ACHN (cell line): ENCODE results near the gene SLC25A42.

Source experiments
- DNase-seq: peaks from one replicate; pipeline ENCODE4 v3.0.0-alpha.2; 2015
- in situ Hi-C: cut with HindIII; loops from 2 replicates; pipeline ENCODE4 v1.10.0; 2017; ENCODE audit warnings: low sequenced_read_pairs, low pct_ligation_motif_present, low pct_unique_long_range_greater_than_20kb

The SLC25A42 gene

DNA sequence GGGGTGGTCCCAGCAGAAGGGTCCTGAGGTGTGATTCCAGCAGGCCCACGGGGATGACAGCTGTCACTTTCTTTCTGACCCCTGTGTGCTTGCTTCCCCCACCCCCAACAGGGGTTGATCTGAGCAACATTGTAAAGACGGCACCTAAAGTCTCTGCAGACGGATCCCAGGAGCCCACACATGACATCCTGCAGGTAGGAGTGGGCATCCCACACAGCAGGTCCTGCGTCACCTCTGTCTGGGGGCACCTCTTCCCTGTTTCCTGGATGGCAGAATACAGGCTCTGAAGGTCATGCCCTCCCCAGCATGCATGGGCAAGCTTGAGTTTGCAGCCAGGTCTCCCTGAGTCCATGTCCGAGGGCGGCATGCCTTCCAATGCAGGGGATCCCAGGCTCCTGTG lies 19.9 kb upstream of the SLC25A42 start:
- in situ Hi-C loops: no loop called here
- DNase-seq: no peak

GRCh38 chr19:19049406-19049805 lies 14.4 kb upstream of the SLC25A42 start:
- in situ Hi-C loops: no loop called here
- DNase-seq: no peak

DNA sequence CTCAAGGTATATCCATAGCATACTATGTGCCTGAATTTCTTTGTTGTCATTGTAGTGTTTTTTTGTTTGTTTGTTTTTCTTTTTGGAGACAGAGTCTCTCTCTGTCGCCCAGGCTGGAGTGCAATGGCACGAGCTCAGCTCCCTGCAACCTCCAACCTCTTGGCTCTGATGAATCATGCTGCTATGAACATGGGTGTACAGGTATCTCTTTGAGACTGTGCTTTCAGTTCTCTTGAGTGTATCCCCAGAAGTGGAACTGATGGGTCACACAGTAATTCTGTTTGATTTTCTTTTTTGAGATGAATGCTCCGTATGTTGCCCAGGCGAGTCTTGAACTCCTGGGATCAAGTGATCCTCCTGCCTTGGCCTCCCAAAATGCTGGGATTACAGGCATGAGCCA lies 13.7 kb upstream of the SLC25A42 start:
- DNase-seq: no peak
- in situ Hi-C loops: no loop called here

DNA sequence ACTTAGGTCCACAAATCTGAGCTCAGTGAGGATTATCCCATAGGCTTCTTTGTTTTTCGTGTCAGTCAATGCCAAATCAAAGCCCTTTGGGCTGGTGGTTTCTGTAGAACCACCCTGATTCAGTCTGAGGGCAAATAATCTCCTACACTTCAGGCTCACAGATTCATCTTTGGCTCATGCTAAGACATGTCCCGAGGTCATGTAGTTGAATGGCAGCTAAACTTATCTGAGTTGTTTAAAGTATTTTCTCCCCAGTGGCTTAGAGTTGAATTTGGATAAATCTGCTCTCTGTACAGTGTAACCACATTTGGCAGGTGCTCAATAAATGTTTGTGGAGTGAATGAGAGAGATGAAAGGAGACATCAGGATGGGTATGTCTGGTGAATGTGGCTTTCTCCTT lies 13.1 kb upstream of the SLC25A42 start:
- DNase-seq: no peak
- in situ Hi-C loops: no loop called here

DNA sequence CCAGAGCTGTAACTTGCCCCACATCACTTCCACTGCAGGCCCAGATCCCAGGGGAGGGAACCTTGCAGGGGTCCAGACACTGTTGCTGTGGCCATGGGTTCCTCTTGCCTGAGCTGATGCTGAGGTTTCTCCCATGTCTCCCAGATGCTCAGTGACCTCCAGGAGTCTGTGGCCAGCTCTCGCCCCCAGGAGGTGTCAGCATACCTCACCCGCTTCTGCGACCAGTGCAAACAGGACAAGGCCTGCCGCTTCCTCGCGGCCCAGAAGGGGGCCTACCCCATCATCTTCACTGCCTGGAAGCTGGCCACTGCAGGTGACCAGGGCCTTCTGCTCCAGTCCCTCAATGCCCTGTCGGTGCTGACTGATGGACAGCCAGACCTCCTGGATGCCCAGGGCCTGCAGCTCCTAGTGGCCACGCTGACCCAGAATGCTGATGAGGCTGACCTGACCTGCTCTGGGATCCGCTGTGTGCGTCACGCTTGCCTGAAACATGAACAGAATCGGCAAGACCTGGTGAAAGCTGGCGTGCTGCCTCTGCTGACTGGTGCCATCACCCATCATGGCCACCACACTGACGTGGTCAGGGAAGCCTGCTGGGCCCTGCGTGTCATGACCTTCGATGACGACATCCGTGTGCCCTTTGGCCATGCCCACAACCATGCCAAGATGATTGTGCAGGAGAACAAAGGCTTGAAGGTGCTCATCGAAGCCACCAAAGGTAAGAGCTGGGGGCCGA lies 12.1 kb upstream of the SLC25A42 start:
- in situ Hi-C loops: no loop called here

DNA sequence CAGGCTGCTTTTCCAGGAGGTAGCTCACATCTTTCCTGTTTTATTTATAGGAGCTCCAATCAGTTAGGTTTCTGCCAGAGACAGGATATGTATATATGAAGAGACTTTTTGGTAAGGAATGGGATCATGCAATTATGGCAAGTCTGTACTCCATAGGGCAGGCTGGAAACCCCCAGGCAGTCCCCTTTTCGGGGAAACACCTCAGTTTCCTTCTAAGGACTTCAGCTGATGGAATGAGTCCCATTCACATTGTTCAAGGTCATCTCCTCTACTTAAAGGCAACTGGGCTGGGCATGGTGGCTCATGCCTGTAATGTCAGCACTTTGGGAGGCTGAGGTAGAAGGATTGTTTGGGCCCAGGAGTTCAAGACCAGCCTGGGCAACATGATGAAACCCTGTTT lies 10.9 kb upstream of the SLC25A42 start:
- no peak for DNase-seq
- in situ Hi-C loops: no loop called here

More for the DNA sequence above, 12.1 kb upstream of the SLC25A42 start:
- no peak for DNase-seq

DNA sequence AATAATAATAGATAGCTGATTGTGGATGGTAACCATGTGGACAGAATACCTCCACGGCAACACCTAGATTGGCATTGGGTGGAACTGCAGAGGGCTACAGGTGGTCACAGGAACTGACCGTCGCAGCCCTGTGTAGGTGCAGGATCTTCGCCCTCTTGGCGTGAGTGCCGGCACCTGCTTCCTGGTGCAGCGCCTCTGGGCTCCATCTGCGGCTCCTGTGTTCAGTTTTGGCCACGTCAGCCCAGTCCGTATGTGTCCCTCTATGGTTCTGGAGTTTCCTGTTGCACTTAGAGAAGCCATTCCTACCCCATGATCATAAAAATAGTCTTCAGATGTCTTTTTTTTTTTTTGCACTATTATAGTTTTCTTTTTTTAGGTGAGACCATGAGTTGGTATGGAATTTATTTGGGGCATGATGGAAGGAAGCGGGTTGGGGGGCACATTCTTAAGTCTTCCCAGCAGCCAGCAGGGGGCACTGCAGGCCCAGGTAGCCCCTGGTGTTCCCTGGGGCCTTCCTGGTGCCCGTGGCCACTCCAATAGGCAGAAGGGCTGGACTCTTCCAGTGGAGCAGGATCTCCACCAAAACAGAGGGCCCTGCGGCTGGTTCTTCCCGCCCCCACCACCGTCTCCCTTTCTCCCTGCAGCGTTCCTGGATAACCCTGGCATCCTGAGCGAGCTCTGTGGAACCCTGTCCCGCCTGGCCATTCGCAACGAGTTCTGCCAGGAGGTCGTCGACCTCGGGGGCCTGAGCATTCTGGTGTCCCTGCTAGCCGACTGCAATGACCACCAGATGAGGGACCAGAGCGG lies 10.1 kb upstream of the SLC25A42 start:
- DNase-seq: peak; percentile 57

GRCh38 chr19:19054315-19054938 lies 9.4 kb upstream of the SLC25A42 start:
- in situ Hi-C loops: no loop called here
- no peak for DNase-seq

More for the DNA sequence above, 10.1 kb upstream of the SLC25A42 start:
- in situ Hi-C loops: no loop called here

DNA sequence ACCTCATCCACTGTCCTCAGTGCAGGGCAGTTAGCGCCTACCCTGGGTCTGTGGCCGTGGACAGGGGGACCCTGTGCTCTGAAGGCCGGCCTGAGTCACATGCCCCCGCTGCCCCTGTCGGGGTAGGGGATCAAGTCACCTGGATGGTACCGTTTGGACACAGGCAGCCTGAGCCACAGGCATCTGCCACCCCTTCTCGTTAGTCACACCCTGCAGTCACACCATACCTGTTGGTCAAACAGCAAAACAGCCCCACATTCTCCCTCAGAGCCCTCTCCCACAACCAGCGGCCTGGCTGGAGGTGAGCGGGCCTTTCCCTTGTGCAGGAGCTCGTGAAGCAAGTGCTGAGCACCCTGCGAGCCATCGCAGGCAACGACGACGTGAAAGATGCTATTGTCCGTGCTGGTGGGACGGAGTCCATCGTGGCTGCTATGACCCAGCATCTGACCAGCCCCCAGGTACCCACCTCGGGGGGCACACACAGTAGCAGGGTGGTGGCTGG lies 8.8 kb upstream of the SLC25A42 start:
- in situ Hi-C loops: no loop called here
- no peak for DNase-seq

DNA sequence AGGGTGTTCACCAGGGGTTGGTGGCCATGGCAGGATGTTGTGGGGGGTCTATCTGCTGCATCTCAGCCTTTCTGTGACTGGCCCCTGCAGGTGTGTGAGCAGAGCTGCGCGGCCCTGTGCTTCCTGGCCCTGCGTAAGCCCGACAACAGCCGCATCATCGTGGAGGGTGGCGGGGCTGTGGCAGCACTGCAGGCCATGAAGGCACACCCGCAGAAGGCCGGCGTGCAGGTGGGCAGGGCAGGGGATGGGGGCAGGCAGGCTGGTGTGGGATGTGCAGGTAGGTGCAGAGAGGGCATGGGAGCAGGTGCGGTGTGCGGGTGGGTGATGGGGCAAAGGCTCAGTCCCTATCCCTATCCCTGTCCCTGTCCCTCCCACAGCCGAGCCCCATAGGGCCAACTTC lies 8.1 kb upstream of the SLC25A42 start:
- in situ Hi-C loops: no loop called here
- DNase-seq: no peak

GRCh38 chr19:19056636-19057275 lies 7.0 kb upstream of the SLC25A42 start:
- in situ Hi-C loops: no loop called here
- no peak for DNase-seq

DNA sequence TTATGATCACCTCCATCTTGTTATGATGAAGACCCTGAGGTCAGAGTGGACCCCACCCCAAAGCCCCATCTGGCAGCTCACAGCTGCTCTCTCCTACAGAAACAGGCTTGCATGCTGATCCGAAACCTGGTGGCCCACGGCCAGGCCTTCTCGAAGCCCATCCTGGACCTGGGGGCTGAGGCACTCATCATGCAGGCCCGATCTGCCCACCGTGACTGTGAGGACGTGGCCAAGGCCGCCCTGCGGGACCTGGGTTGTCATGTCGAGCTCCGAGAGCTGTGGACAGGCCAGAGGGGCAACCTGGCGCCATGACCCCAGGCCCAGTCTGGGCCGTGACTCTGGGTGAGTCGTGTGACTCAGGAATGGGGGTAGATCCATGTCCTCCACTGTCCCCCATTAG lies 6.5 kb upstream of the SLC25A42 start:
- in situ Hi-C loops: no loop called here
- no peak for DNase-seq

GRCh38 chr19:19057720-19058119 lies 6.1 kb upstream of the SLC25A42 start:
- in situ Hi-C loops: no loop called here
- DNase-seq: no peak

DNA sequence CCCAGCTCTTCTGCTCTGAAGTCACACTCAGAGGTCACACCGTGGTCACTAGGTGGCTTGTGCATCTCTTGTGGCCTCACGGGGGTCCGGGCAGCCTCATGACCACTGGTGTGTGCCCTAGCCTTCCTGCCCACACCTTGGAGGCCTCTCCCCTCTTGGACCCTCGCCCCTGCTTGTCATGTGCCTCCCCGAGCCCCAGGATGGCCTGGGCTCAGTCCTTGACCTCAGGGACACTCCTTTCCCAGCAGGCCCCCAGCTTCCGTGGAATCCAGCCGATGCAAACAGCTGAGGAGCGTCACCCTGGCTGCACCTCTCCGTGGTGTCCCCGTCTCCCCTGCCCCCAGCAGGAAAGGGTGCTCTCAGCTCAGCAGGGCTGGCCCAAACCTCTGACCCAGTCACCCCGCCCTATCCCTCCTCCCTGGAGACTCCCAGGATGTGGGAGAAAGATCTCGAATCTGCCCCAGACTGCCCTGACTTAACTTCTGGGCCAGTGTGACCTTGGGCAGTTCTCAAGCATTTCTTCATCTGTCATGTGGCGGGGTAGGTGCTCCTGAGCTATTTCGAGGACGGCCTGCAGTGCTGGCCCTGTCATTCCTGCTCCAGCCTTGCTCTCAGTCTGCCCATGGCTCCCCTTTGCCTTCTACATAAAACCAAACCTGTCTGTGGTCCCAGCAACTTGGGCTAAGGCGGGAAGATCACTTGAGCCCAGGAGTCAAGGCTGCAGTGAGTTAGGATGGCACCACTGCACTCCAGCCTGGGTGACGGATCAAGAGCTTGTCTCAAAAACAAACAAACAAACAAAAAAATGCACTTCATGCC lies 4.6 kb upstream of the SLC25A42 start:
- DNase-seq: no peak
- in situ Hi-C loops: no loop called here

DNA sequence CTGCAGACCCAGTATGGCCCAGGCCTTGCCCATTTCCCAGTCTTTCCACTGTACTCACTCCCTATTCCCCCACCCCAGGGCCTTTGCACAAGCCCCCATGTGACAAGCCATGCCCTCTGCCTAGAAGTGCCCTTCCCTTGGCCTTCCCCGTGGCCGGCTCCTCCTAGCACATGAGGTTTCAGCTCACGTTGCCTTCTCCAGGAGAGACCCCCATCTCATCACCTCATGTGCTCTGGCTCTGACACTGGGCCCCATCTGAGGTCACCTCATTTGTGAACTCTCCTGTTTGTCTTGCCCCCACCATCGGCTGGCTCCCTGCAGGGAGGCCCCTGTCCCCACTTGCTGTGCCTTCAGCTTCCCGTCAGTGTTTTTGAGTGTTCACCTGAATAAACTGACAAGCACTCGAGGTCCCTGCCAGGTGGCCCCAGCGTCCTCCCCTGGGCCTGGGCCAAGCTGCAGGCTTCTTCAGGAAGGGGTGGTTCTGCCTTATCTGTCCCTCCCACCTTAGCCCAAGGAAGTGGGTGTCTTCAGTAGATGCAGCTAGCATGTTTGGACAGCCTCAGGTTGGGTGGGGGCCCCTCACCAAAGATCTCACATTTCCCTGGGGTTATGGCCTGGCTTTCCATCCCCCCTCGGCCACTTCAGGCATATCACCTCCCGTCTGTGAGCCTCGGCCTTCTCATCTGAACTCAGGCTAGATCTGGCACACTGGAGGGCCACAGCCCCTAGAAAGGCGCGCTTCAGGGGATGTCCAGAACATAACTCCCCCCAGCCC lies 3.8 kb upstream of the SLC25A42 start:
- in situ Hi-C loops: no loop called here
- no peak for DNase-seq

DNA sequence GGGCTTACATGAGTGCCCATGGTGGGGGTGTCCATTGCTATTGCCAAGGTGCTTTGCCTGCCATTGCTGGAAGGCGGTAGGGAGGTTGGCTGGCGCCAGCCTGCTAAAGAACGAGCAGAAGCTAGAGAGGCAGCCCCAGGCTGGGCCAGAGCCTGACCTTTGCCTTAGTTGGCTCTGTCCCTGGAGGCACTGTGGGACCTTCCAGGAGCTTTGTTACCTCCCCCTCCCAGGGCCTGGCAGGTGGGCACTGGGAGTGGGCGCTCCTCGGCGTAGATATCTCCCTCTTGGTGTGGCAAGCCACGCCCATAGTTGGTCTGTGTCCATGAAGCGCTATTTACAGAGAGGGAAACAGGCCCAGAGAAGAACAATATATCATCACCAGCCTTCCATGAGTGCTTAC lies 2.3 kb upstream of the SLC25A42 start:
- in situ Hi-C loops: no loop called here

GRCh38 chr19:19062454-19063182 lies 1.2 kb upstream of the SLC25A42 start:
- in situ Hi-C loops: no loop called here
- DNase-seq: peak; percentile 30

More for the DNA sequence above, 2.3 kb upstream of the SLC25A42 start:
- DNase-seq: no peak
